Measurements from ENCODE around the gene RHOXF1.
"Not testable (repeated sequence)": the region's sequence is repeated elsewhere in the genome, so short reads cannot be mapped to it uniquely, and the experiment has no call there.

Gene RHOXF1, protein sequence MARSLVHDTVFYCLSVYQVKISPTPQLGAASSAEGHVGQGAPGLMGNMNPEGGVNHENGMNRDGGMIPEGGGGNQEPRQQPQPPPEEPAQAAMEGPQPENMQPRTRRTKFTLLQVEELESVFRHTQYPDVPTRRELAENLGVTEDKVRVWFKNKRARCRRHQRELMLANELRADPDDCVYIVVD

DNA sequence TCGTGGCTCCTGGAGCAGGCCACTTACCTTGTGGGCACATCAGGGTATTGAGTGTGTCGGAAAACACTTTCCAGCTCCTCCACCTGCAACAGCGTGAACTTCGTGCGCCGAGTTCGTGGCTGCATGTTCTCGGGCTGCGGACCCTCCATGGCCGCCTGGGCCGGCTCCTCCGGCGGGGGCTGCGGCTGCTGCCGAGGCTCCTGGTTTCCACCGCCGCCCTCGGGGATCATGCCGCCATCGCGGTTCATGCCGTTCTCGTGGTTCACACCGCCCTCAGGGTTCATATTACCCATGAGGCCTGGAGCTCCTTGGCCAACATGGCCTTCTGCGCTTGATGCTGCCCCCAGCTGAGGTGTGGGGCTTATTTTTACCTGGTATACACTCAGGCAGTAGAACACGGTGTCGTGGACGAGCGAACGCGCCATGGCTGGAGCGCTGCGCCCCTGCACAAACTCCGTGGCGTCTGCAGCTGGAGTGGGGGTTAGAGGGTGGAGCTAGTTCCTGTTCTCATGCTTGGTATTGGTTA, at the start of gene RHOXF1:
Gene RHOXF1, minus strand, starts transcription at position 476 of the 526 bp plus-strand sequence. Its CDS starts 51 bp downstream, at position 425.
- Histone ChIP-seq H3K4me3 (ENCODE audit: low read length) (no peak within 1 kb of the TSS), H3K9ac (ENCODE audit: low read length) (no peak within 1 kb of the TSS), H3K27ac (ENCODE audit: low read depth, low read length) (no peak within 1 kb of the TSS), H3K36me3 (ENCODE audit: control insufficient read depth, insufficient read depth, low read length) (no peaks in the 10 kb centered on the region), H3K27me3 (ENCODE audit: control insufficient read depth, insufficient read depth, low read length) (peaks cover 2% of the 10 kb centered on the region), H3K4me1 (ENCODE audit: control insufficient read depth, insufficient read depth, low read length) (no peaks in the 10 kb centered on the region)

DNA sequence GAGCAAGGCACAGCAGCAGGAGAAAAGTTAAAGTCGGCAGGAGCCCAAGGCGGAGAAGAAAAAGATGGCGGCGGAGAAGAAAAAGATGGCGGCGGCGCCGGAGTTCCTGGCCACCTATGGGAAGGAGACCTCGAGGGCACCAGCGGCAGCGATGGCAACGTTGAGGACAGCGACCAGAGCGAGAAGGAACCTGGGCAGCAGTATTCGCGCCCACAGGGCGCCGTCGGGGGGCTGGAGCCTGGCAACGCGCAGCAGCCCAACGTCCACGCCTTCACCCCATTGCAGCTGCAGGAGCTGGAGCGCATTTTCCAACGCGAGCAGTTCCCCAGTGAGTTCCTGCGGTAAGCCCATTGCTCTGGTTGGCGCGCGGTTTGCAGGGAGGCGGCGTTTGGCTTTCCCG, 43.4 kb upstream of the RHOXF1 start:
- H3K4me1 ChIP-seq (ENCODE audit: control insufficient read depth, insufficient read depth, low read length); H3K9ac ChIP-seq (ENCODE audit: low read length); H3K27me3 ChIP-seq (ENCODE audit: control insufficient read depth, insufficient read depth, low read length); H3K4me3 ChIP-seq (ENCODE audit: low read length); H3K27ac ChIP-seq (ENCODE audit: low read depth, low read length); H3K36me3 ChIP-seq (ENCODE audit: control insufficient read depth, insufficient read depth, low read length): not testable (repeated sequence)

DNA sequence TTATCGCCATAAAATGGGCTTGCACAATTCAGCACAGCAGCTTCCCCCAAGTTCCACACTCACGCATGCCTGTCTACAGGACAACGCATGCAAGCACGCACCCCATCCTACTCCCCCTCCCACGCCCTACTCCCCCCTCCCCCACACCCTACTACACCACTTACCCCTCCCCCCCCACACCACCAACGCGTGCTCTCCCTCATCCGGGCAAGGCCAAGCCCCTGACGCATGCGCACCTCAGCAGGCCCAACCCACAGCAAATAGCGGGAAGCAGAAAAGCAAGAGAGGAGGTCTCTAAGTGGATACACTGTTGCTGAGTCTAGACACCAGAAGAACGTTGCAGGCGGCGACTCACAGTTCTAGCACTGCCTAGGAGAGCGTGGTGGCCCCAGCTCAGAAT, 42.6 kb upstream of the RHOXF1 start, which contains the start of gene RHOXF2:
Gene RHOXF2, plus strand, starts transcription at position 301 of the 400 bp plus-strand sequence. CDS start 138 bp downstream, outside the sequence.
- H3K36me3 ChIP-seq (ENCODE audit: control insufficient read depth, insufficient read depth, low read length); H3K4me1 ChIP-seq (ENCODE audit: control insufficient read depth, insufficient read depth, low read length); H3K27me3 ChIP-seq (ENCODE audit: control insufficient read depth, insufficient read depth, low read length); H3K27ac ChIP-seq (ENCODE audit: low read depth, low read length); H3K4me3 ChIP-seq (ENCODE audit: low read length); H3K9ac ChIP-seq (ENCODE audit: low read length): not testable (repeated sequence)

DNA sequence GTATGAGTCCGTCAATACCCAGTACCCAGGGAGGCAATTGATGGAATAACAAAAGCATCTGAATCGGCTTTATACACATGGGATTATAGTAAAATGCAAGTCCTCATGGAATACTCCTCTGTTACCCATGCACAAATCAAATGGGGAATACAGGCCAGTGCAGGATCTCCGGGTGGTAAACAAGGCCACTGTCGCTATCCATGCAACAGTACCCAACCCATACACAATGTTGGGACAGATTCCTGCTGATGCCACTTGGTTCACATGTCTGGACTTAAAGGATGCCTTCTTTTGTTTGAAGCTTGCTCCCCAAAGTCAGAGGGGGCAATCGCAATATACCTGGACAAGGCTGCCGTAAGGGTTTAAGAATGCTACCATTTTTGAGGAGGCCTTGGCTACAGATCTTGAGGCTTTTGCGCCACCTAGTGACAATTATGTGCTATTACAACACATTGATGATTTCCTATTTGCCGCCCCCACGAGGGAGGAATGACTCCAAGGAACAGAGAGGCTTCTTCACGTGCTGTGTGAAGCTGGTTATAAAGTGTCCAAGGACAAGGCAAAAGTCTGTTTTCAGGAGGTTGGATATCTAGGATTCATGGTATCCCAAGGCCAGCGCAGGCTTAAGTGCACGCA, 34.5 kb upstream of the RHOXF1 start:
- H3K4me3 ChIP-seq (ENCODE audit: low read length); H3K36me3 ChIP-seq (ENCODE audit: control insufficient read depth, insufficient read depth, low read length); H3K4me1 ChIP-seq (ENCODE audit: control insufficient read depth, insufficient read depth, low read length); H3K27ac ChIP-seq (ENCODE audit: low read depth, low read length); H3K27me3 ChIP-seq (ENCODE audit: control insufficient read depth, insufficient read depth, low read length); H3K9ac ChIP-seq (ENCODE audit: low read length): not testable (repeated sequence)

DNA sequence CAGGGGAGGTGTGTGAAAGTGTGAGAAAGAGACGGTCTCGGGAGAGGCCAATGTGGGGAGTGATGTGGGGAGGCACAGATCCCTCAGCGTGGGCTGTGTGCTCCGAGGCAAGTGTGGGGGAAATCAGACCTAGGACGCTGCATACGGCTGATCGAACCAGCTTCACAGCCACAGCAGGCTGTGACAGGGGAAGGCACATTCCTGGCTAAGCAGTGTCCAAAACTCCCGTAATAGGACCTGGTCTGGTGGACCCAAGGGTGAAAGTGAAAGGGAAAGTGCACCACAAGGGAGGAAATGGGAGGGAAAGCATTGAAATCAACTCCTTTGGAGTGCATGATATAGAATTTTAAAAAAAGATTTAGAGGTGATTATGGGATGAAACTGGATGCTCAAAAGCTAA, 31.8 kb upstream of the RHOXF1 start:
- H3K27ac ChIP-seq (ENCODE audit: low read depth, low read length), result no peak overlapping the region
- H3K4me3 ChIP-seq (ENCODE audit: low read length), result no peak overlapping the region
- H3K27me3 ChIP-seq (ENCODE audit: control insufficient read depth, insufficient read depth, low read length), result no peaks in the 10 kb centered on the region
- no peak overlapping the region for H3K9ac ChIP-seq (ENCODE audit: low read length)
- H3K4me1 ChIP-seq (ENCODE audit: control insufficient read depth, insufficient read depth, low read length), result no peaks in the 10 kb centered on the region
- no peaks in the 10 kb centered on the region for H3K36me3 ChIP-seq (ENCODE audit: control insufficient read depth, insufficient read depth, low read length)

DNA sequence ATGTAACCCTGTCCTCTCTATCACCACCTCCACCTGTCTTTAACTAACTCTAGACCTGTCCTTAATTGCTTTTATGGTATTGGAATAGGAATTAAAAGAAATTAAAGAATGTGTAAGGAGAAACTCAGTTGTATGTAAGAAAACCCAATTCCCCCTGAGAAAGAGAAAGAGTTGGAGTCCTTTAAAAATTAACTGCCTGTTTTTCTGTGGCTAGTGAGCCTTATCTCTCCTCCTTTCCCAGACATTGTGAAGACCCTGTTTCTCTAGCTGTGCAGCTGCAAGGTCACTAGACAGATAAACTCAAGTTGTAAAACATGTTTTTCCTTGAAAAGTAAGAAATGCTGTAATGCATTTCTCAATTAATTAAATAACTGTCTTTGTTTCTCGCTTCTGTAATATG, 30.6 kb upstream of the RHOXF1 start:
- not testable (repeated sequence) for H3K27ac ChIP-seq (ENCODE audit: low read depth, low read length); H3K4me3 ChIP-seq (ENCODE audit: low read length); H3K36me3 ChIP-seq (ENCODE audit: control insufficient read depth, insufficient read depth, low read length); H3K4me1 ChIP-seq (ENCODE audit: control insufficient read depth, insufficient read depth, low read length); H3K9ac ChIP-seq (ENCODE audit: low read length); H3K27me3 ChIP-seq (ENCODE audit: control insufficient read depth, insufficient read depth, low read length)

DNA sequence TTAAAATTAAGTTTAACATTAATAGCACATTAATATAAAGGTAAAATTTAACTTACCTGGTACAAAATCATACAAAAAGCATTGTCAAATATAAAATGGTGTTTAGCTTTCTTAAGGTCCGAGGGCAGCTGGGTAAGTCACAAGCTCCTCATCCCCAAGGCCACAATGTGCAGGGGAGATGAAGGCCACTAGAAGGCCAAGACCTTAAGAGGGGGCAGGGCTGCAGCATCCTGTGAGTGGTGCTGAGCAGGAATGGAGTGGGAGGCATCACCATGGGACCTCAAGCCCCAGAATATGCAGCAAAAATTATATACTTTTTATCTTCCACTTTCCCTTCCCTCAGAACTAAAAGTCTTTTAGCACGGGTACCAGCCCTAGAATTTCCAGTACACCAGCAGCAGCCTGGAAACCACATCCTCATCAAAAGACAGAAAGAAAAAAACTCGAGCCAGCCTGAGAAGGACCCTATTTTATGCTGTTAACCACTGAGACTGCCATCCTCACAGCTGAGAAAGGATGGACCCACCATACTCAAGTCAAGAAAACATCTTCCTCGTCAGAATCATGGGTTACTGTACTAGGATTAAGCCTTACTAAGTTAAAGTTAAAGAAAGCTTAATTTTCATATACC, 29.7 kb upstream of the RHOXF1 start:
- Histone ChIP-seq H3K4me3 (ENCODE audit: low read length) (no peak overlapping the region), H3K9ac (ENCODE audit: low read length) (no peak overlapping the region), H3K27me3 (ENCODE audit: control insufficient read depth, insufficient read depth, low read length) (no peaks in the 10 kb centered on the region), H3K27ac (ENCODE audit: low read depth, low read length) (no peak overlapping the region), H3K4me1 (ENCODE audit: control insufficient read depth, insufficient read depth, low read length) (no peaks in the 10 kb centered on the region), H3K36me3 (ENCODE audit: control insufficient read depth, insufficient read depth, low read length) (no peaks in the 10 kb centered on the region)

DNA sequence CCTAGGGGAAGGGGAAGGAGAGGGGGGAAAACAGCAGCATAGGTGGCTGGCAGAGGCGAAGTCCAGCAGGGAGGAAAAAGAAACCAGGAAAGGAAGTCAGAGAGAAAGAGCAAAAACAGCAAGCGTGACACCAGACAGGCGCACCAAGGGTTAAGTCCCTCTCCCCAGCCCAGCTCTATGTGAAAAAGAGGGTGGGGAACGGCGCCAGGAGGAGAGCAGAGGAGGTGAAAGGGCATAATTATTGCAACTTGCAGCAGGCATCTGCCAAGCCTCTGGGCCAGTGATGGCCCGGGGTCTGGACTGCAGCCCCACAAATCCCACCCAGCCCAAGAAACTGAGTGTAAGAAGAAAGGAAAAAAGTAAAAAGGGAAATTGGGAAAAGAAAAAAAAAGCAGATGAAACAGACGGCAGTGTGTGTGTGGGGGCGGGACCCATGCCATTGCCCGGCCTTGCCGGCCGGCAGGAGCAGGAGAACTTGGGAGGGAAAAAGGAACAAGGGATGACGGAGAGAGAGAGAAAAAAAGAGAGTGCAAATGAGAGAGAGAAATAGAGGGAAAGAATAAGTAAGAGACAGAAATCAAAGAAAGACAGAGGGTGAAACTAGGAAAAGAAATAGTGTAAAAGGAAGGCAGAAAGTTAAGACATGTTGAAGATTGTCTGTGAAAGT, 28.6 kb upstream of the RHOXF1 start:
- Histone ChIP-seq H3K4me3 (ENCODE audit: low read length) (peak overlapping the region; percentile 48), H3K4me1 (ENCODE audit: control insufficient read depth, insufficient read depth, low read length) (no peaks in the 10 kb centered on the region), H3K27ac (ENCODE audit: low read depth, low read length) (no peak overlapping the region), H3K27me3 (ENCODE audit: control insufficient read depth, insufficient read depth, low read length) (no peaks in the 10 kb centered on the region), H3K36me3 (ENCODE audit: control insufficient read depth, insufficient read depth, low read length) (no peaks in the 10 kb centered on the region), H3K9ac (ENCODE audit: low read length) (no peak overlapping the region)

DNA sequence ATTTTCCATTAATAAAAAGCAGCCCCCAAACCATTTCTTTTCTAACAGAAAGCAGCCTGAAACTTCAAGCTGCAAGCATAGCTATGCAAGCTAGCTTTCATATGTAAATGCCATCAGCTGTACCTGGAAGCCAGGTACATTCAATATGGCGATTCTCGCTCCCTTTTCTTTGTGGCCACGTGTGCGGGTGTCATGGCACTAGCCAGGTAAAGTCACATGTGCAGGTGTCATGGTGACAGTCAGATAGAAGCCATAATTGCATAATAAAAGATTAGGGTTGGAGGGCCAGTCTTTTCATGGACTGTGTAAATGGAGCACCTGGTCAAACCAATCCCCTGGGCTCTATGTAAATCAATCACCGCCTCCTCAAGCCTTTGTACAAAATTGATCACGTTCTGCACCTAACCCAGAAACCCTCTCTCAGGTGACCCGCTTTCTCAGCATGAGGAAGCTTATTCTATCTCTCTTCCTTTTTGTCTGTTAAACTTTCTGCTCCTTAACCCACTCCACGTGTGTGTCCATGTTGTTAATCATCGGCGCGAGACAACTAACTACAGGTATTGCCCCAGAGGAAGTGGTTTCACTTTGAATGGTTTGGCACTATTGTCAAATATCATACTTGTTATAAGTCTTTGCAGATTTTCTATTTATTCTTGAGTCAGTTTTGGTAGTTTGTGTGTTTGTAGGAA, 24.7 kb upstream of the RHOXF1 start:
- Histone ChIP-seq H3K27ac (ENCODE audit: low read depth, low read length) (no peak overlapping the region), H3K36me3 (ENCODE audit: control insufficient read depth, insufficient read depth, low read length) (no peaks in the 10 kb centered on the region), H3K4me3 (ENCODE audit: low read length) (no peak overlapping the region), H3K27me3 (ENCODE audit: control insufficient read depth, insufficient read depth, low read length) (no peaks in the 10 kb centered on the region), H3K4me1 (ENCODE audit: control insufficient read depth, insufficient read depth, low read length) (no peaks in the 10 kb centered on the region), H3K9ac (ENCODE audit: low read length) (no peak overlapping the region)

DNA sequence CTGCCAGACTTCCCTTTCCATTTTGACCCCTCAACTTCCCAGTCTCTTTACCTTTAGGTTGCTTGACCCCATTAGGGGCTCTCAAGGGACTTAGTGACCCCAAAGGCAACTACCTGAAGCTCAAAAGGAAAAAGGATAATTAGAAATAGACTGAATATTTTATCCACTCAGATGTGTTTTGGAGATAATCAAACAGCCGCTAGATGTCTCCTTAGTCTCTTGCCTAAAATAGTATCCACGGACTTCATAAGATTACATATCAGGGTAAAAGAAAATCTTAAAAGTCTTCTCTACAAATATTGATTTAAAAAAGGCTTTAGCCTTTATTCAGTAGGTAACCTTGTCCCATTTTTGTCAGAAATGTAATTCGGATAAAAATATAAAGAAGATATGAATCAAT, 21.7 kb upstream of the RHOXF1 start:
- Histone ChIP-seq H3K4me3 (ENCODE audit: low read length) (no peak overlapping the region), H3K27ac (ENCODE audit: low read depth, low read length) (no peak overlapping the region), H3K9ac (ENCODE audit: low read length) (no peak overlapping the region), H3K27me3 (ENCODE audit: control insufficient read depth, insufficient read depth, low read length) (no peaks in the 10 kb centered on the region), H3K4me1 (ENCODE audit: control insufficient read depth, insufficient read depth, low read length) (no peaks in the 10 kb centered on the region), H3K36me3 (ENCODE audit: control insufficient read depth, insufficient read depth, low read length) (no peaks in the 10 kb centered on the region)

DNA sequence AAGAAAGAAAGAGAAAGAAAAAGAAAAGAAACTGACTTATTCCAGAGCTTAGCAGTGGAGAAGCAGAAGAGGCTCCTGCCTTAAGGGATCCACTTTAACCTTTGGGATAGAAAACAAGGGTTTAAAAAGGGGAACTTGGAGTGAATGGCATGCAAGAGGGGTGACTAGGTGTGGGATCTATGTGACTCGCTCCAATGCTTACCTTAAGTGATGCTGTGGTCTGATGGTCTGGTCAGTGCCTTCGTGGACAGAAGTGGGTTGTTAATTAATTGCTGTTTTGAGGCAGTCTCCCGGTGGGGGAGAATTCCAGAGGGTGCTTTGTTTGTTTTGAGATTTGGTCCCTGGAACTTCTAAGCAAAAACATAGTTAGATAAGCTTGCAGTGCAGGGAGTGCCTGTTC, 21.1 kb upstream of the RHOXF1 start:
- no peak overlapping the region for H3K27ac ChIP-seq (ENCODE audit: low read depth, low read length)
- no peaks in the 10 kb centered on the region for H3K4me1 ChIP-seq (ENCODE audit: control insufficient read depth, insufficient read depth, low read length)

DNA sequence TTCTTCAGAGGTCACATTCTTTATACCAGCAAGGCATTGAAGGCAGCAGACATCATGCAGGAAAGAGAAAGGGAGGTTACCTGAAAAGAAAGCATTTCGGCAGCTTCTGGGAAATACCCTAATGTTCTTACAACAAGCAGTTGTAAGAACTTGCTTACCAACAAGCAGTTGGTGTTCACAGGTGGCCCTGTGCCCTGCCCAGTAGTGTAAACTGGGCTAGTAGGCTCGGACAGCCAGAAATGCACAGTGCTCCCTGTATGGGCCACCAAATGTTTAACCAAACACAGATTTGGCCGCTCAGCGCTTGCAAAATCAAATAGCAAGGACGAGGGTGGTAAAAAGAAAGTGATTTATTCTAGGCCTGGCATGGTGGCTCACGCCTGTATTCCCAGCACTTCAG, 20.4 kb upstream of the RHOXF1 start:
- Histone ChIP-seq H3K27me3 (ENCODE audit: control insufficient read depth, insufficient read depth, low read length) (no peaks in the 10 kb centered on the region), H3K36me3 (ENCODE audit: control insufficient read depth, insufficient read depth, low read length) (no peaks in the 10 kb centered on the region), H3K9ac (ENCODE audit: low read length) (no peak overlapping the region), H3K4me1 (ENCODE audit: control insufficient read depth, insufficient read depth, low read length) (no peaks in the 10 kb centered on the region), H3K27ac (ENCODE audit: low read depth, low read length) (no peak overlapping the region), H3K4me3 (ENCODE audit: low read length) (no peak overlapping the region)

More for the DNA sequence above, 21.1 kb upstream of the RHOXF1 start:
- H3K4me3 ChIP-seq (ENCODE audit: low read length), result no peak overlapping the region
- no peaks in the 10 kb centered on the region for H3K27me3 ChIP-seq (ENCODE audit: control insufficient read depth, insufficient read depth, low read length)
- H3K9ac ChIP-seq (ENCODE audit: low read length), result no peak overlapping the region
- no peaks in the 10 kb centered on the region for H3K36me3 ChIP-seq (ENCODE audit: control insufficient read depth, insufficient read depth, low read length)
